ENCODE data around the gene DDX51.

DDX51 gene

DNA sequence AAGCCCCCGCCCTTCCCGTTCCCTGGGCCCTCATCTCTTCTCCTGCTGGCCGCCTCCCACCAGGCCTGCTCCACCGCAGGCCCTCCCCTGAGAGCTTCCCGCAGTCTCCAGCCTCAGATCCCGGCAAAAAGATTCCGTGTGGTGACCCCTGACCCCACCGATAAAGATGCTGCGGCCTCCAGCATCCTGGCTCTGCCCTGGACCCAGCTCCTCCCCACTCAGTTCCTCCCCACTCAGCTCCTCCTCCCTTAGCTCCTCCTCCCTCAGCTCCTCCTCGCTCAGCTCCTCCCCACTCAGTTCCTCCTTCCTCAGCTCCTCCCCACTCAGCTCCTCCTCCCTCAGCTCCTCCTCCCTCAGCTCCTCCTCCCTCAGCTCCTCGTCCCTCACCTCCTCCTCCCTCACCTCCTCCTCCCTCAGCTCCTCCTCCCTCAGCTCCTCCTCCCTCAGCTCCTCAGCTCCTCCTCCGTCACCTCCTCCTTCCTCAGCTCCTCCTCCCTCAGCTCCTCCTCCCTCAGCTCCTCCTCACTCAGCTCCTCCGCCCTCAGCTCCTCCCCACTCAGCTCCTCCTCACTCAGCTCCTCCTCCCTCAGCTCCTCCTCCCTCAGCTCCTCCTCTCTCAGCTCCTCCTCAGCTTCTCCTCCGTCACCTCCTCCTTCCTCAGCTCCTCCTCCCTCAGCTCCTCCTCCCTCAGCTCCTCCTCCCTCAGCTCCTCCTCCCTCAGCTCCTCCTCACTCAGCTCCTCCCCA is 17.1 kb upstream of the DDX51 start:
- no peak for TF ChIP-seq FOXP2 (optimal IDR thresholded peaks at IDR 0.05; ENCODE audit: borderline replicate concordance, extremely low read depth, extremely low read length, insufficient read depth)
- no peak for TF ChIP-seq TAF1 (IDR thresholded peaks at IDR 0.05; ENCODE audit: borderline replicate concordance, insufficient read depth, low read length)
- TF ChIP-seq, protein P1, sequence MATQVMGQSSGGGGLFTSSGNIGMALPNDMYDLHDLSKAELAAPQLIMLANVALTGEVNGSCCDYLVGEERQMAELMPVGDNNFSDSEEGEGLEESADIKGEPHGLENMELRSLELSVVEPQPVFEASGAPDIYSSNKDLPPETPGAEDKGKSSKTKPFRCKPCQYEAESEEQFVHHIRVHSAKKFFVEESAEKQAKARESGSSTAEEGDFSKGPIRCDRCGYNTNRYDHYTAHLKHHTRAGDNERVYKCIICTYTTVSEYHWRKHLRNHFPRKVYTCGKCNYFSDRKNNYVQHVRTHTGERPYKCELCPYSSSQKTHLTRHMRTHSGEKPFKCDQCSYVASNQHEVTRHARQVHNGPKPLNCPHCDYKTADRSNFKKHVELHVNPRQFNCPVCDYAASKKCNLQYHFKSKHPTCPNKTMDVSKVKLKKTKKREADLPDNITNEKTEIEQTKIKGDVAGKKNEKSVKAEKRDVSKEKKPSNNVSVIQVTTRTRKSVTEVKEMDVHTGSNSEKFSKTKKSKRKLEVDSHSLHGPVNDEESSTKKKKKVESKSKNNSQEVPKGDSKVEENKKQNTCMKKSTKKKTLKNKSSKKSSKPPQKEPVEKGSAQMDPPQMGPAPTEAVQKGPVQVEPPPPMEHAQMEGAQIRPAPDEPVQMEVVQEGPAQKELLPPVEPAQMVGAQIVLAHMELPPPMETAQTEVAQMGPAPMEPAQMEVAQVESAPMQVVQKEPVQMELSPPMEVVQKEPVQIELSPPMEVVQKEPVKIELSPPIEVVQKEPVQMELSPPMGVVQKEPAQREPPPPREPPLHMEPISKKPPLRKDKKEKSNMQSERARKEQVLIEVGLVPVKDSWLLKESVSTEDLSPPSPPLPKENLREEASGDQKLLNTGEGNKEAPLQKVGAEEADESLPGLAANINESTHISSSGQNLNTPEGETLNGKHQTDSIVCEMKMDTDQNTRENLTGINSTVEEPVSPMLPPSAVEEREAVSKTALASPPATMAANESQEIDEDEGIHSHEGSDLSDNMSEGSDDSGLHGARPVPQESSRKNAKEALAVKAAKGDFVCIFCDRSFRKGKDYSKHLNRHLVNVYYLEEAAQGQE (IDR thresholded peaks at IDR 0.05; ENCODE audit: insufficient read depth in 1 of 2, low read depth in 2 of 2, low read length in 2 of 2) = no peak
- TF ChIP-seq POLR2AphosphoS5 (IDR thresholded peaks at IDR 0.05; ENCODE audit: low read depth, low read length) = no peak
- no peak for TF ChIP-seq SIN3A (IDR thresholded peaks at IDR 0.05; ENCODE audit: borderline replicate concordance, insufficient read depth, low read length)

DNA sequence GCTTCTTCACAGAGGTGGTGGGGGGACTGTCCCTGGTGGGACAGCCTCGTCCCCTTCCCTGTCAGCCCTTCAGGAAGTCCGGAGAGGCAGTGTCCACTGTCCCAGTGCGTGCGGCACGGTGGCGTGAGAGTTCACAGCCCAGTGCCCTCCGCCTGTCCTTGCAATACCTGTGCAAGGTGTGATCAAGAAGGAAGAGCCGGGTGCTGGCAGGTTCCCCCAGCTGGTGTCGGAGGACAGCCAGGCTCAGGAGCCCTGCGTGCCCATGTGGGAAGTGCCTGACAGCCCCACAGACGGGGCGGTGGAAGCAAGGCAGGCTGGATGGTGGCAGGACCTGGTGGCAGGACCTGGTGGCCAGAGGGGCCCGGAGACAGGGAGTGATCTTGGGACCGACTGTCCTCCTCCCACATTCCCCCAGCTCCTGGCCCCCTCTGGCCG is 16.5 kb upstream of the DDX51 start:
- TF ChIP-seq POLR2AphosphoS5 (IDR thresholded peaks at IDR 0.05; ENCODE audit: low read depth, low read length) (no peak), SIN3A (IDR thresholded peaks at IDR 0.05; ENCODE audit: borderline replicate concordance, insufficient read depth, low read length) (no peak), TAF1 (IDR thresholded peaks at IDR 0.05; ENCODE audit: borderline replicate concordance, insufficient read depth, low read length) (no peak), FOXP2 (optimal IDR thresholded peaks at IDR 0.05; ENCODE audit: borderline replicate concordance, extremely low read depth, extremely low read length, insufficient read depth) (no peak)
- TF ChIP-seq, protein P1 (IDR thresholded peaks at IDR 0.05; ENCODE audit: insufficient read depth in 1 of 2, low read depth in 2 of 2, low read length in 2 of 2) = no peak

DNA sequence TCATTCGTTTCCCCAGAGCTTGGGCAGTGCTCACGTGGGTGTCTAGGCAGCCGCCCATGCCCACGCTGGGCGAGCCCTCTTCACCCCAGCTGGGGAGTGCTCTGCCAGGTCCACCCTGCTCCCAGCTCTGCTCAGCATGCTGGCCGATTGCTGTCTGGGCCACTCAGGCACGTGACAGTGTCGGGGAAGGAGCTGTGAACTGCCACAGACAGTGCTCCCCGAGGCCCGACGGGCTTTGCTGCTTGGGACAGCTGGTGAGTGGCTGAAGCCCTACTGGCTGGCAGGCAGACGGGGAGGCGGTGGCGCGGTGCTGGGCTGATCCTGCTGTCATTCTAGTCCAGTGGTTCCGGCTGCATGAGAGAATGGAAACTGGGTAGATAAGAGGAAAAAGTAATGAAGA is 15.9 kb upstream of the DDX51 start:
- TF ChIP-seq FOXP2 (optimal IDR thresholded peaks at IDR 0.05; ENCODE audit: borderline replicate concordance, extremely low read depth, extremely low read length, insufficient read depth) = no peak
- TF ChIP-seq SIN3A (IDR thresholded peaks at IDR 0.05; ENCODE audit: borderline replicate concordance, insufficient read depth, low read length) = no peak
- TF ChIP-seq, protein P1 (IDR thresholded peaks at IDR 0.05; ENCODE audit: insufficient read depth in 1 of 2, low read depth in 2 of 2, low read length in 2 of 2) = no peak
- no peak for TF ChIP-seq POLR2AphosphoS5 (IDR thresholded peaks at IDR 0.05; ENCODE audit: low read depth, low read length)
- TF ChIP-seq TAF1 (IDR thresholded peaks at IDR 0.05; ENCODE audit: borderline replicate concordance, insufficient read depth, low read length) = no peak

DNA sequence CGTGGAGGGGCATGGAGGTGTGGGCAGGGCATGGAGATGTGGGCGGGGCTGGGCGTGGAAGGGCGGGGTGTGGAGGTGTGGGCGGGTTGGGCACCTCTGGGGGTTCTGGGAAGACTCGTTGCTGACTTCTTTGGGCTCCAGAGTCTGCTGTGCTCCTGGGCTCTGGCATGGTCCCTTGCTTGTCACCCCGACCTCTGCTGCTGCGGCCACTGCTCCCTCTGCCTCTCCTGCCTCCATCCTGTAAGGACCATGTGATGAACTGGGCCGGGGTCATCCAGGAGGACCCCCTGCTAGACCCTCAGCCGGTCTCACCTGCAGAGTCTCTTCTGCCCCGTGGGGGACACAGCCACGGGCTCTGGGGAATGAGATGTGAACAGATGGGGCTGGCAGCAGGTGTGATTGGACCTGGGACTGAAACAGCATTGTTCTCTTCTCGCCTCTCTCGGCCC is 15.5 kb upstream of the DDX51 start:
- TF ChIP-seq FOXP2 (optimal IDR thresholded peaks at IDR 0.05; ENCODE audit: borderline replicate concordance, extremely low read depth, extremely low read length, insufficient read depth) = no peak
- TF ChIP-seq TAF1 (IDR thresholded peaks at IDR 0.05; ENCODE audit: borderline replicate concordance, insufficient read depth, low read length) = no peak
- TF ChIP-seq, protein P1 (IDR thresholded peaks at IDR 0.05; ENCODE audit: insufficient read depth in 1 of 2, low read depth in 2 of 2, low read length in 2 of 2) = no peak
- TF ChIP-seq SIN3A (IDR thresholded peaks at IDR 0.05; ENCODE audit: borderline replicate concordance, insufficient read depth, low read length) = no peak
- no peak for TF ChIP-seq POLR2AphosphoS5 (IDR thresholded peaks at IDR 0.05; ENCODE audit: low read depth, low read length)

Measured in PFSK-1 (cell line).